ENCODE measurements around the gene NOTCH1.

Gene NOTCH1

DNA sequence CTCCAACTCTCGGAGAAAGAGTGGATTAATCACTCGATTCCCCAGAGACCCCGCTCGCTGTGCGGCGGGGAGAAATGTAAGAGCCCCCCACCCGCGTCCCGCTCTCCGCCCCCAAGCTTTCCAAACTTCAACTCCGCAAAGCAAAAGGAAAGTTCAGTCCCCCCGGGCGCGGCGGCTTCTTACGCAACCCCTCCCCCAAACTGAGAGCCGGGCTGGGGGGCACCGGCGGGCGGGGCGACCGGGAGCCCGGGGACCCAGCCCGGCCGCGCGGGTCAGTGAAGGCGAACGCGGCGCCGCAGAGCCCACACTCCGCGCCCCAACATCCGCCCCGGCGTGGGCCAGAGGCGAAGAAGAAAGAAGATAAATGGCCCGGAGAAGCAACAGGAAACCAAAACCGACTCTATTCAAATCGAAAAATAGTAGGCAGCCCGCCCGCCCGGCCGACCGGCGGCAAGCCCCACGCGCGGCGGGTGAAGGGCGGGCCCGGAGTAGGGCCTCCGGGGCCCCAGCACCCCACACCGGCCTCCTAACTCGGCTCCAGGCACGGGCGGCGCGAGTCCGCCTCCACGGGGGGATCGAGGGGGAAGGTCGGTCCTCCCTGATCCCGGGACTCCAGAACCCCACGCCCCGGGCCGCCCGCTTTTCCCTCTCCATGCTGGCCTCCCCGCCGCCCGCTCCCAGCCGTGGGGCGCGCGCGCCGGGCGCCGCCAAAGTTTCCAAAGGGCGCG, 720 bp downstream of the NOTCH1 start:
- Histone ChIP-seq H3K27me3 (replicated peaks; ENCODE audit: control insufficient read depth, insufficient read depth, low read length, poor library complexity, severe bottlenecking) (no peaks in the 10 kb centered on the region), H3K27ac (ENCODE audit: insufficient read depth, low read length, poor library complexity, severe bottlenecking) (peak overlapping the region; percentile 76), H3K4me3 (ENCODE audit: insufficient read depth, low read depth, low read length, poor library complexity, severe bottlenecking) (peak overlapping the region; percentile 88), H3K9me3 (ENCODE audit: control insufficient read depth, low read length) (no peaks in the 10 kb centered on the region), H3K4me1 (ENCODE audit: control insufficient read depth, insufficient read depth, low read length, poor library complexity, severe bottlenecking) (peaks cover 34% of the 10 kb centered on the region), H3K36me3 (ENCODE audit: control insufficient read depth, insufficient read depth, low read length) (no peaks in the 10 kb centered on the region)
- DNase-seq: peak; percentile 33 to 42 (median 42)

DNA sequence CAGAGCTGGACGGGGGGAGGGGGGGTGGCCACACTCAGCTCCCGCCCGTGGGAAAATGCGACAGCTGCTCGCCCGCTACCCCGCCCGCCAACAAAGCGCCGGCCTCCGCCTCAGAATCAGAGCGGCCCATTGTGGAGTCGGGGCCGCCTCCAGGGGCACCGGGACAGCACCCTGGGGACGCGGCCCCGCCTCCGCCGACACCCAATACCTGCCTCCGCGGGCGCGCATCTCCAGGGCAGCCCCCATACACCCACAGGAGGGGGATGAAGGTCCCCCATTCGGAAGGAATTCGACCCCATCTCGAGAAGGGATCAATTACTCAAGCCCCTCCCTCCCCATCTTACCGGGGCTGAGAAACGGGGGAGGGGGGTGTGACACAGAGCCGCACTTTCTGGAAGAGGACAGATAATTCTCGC, 1.3 kb downstream of the NOTCH1 start:
- H3K27me3 ChIP-seq (replicated peaks; ENCODE audit: control insufficient read depth, insufficient read depth, low read length, poor library complexity, severe bottlenecking): no peaks in the 10 kb centered on the region
- H3K4me3 ChIP-seq (ENCODE audit: insufficient read depth, low read depth, low read length, poor library complexity, severe bottlenecking): peak overlapping the region; percentile 88
- H3K27ac ChIP-seq (ENCODE audit: insufficient read depth, low read length, poor library complexity, severe bottlenecking): peak overlapping the region; percentile 76
- DNase-seq: peak; percentile 27 to 37 (median 27)
- H3K9me3 ChIP-seq (ENCODE audit: control insufficient read depth, low read length): no peaks in the 10 kb centered on the region
- H3K36me3 ChIP-seq (ENCODE audit: control insufficient read depth, insufficient read depth, low read length): no peaks in the 10 kb centered on the region
- peaks cover 40% of the 10 kb centered on the region for H3K4me1 ChIP-seq (ENCODE audit: control insufficient read depth, insufficient read depth, low read length, poor library complexity, severe bottlenecking)

DNA sequence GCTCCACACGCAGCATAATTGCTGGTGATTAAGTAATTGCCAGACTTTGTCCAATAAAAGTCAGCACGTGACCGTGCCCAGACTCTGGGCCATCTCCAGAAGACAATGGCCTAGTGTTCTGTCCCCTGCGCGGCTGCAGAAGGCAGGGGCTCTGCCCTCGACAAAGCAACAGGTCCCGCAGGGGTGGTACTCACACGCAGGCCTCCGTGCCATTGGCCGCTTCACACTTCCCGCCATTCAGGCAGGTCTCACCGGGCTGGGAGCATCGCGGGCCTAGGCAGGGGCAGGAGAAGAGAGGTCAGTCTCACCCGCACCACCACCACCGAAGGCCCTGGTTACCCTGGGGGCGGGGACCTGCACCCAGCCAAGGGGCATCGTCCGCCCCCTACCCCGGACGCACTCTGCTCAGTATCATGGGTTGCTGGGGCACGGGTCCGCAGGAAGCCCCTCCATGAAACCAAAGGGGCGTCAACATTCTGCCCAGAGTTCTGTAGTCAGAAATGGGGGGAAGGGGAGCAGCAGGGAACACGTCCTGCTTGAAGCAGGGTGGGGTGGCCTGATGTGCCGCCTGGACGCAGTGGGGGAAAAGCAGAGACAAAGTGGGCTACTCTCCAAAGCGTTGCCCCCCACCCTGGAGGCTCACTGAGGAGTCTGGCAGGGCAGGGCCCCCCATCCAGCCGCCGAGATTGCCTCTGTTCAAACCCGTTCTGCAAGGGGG, 1.9 kb downstream of the NOTCH1 start:
- Histone ChIP-seq H3K9me3 (ENCODE audit: control insufficient read depth, low read length) (no peaks in the 10 kb centered on the region), H3K4me3 (ENCODE audit: insufficient read depth, low read depth, low read length, poor library complexity, severe bottlenecking) (peak overlapping the region; percentile 88), H3K4me1 (ENCODE audit: control insufficient read depth, insufficient read depth, low read length, poor library complexity, severe bottlenecking) (peaks cover 46% of the 10 kb centered on the region), H3K27me3 (replicated peaks; ENCODE audit: control insufficient read depth, insufficient read depth, low read length, poor library complexity, severe bottlenecking) (no peaks in the 10 kb centered on the region), H3K27ac (ENCODE audit: insufficient read depth, low read length, poor library complexity, severe bottlenecking) (peak overlapping the region; percentile 76), H3K36me3 (ENCODE audit: control insufficient read depth, insufficient read depth, low read length) (no peaks in the 10 kb centered on the region)
- DNase-seq: no peak

DNA sequence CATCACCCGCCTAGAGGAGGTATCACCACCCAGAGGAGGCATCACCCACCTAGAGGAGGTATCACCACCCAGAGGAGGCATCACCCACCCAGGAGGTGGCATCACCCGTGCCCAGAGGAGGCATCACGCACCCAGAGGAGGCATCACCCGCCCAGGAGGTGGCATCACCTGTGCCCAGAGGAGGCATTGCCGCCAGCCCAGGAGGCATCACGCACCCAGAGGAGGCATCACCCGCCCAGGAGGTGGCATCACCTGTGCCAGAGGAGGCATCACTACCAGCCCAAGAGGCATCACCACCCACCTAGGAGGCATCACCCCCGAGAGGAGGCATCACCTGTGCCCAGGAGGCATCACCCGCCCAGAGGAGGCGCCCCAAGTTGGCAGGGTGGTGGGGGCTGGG, 2.6 kb downstream of the NOTCH1 start:
- Histone ChIP-seq H3K4me3 (ENCODE audit: insufficient read depth, low read depth, low read length, poor library complexity, severe bottlenecking) (no peak overlapping the region), H3K27me3 (replicated peaks; ENCODE audit: control insufficient read depth, insufficient read depth, low read length, poor library complexity, severe bottlenecking) (no peaks in the 10 kb centered on the region), H3K36me3 (ENCODE audit: control insufficient read depth, insufficient read depth, low read length) (no peaks in the 10 kb centered on the region), H3K9me3 (ENCODE audit: control insufficient read depth, low read length) (no peaks in the 10 kb centered on the region), H3K27ac (ENCODE audit: insufficient read depth, low read length, poor library complexity, severe bottlenecking) (peak overlapping the region; percentile 21), H3K4me1 (ENCODE audit: control insufficient read depth, insufficient read depth, low read length, poor library complexity, severe bottlenecking) (peaks cover 53% of the 10 kb centered on the region)
- DNase-seq: no peak

DNA sequence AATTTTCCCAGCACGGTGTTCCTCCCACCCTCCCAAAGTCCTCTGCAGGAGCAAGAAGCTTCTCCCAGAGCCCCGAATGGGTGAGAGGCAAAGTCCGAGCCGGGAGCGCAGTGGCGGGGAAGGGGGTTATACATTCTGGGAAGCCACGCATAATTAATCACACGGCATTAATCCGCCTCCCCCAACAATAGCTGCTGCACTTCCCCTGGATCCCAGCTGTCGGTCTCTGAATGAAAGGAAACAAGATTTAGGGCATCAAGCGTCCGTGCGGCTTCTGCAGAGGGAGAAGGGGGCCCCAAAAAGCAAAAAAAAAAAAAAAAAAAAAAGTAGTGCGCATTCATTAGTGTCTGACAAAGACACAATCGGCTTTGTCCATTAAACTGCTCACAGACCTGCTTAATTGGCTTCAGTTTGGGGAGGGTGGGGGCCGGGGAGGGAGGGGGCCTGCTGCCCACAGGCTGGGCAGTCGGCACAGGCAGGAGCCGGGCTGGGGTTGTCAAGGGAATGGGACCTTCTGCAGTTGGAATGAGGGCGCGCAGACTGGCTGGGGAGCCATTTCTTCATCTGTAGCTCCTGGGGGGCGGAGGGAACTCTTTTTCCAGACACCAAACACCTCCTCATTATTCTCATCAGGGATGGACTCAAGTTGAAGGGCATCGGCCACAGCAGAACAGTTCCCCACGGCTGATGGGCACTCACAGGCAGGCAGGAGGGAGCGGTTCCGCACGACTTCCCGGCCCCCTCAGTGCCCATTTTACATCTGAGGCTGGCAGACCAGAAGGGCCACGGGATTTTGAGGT, 3.4 kb downstream of the NOTCH1 start:
- Histone ChIP-seq H3K36me3 (ENCODE audit: control insufficient read depth, insufficient read depth, low read length) (no peaks in the 10 kb centered on the region), H3K9me3 (ENCODE audit: control insufficient read depth, low read length) (no peaks in the 10 kb centered on the region), H3K27me3 (replicated peaks; ENCODE audit: control insufficient read depth, insufficient read depth, low read length, poor library complexity, severe bottlenecking) (no peaks in the 10 kb centered on the region), H3K4me3 (ENCODE audit: insufficient read depth, low read depth, low read length, poor library complexity, severe bottlenecking) (no peak overlapping the region), H3K27ac (ENCODE audit: insufficient read depth, low read length, poor library complexity, severe bottlenecking) (peak overlapping the region; percentile 21), H3K4me1 (ENCODE audit: control insufficient read depth, insufficient read depth, low read length, poor library complexity, severe bottlenecking) (peaks cover 61% of the 10 kb centered on the region)
- DNase-seq: no peak

DNA sequence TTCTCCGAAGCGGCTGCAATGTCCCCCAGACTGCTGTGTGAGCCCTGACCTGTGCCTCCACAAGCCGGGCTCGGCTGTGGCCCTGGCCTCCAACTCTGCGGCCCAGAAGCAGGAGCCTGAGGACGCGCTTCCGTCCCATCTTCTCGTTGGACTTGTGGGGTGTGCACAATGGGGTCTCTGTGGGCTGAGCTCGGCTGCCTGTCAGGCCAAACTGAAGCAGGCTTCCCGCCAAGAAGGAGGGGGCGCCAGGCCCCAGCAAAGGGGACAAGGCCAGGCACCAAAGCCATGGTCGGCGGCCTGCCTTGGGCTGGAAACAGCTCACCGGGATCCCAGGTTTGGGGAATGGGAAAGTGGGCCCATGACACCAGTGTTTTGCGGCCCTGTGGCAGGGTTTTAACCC, 4.1 kb downstream of the NOTCH1 start:
- Histone ChIP-seq H3K27ac (ENCODE audit: insufficient read depth, low read length, poor library complexity, severe bottlenecking) (no peak overlapping the region), H3K36me3 (ENCODE audit: control insufficient read depth, insufficient read depth, low read length) (no peaks in the 10 kb centered on the region), H3K4me3 (ENCODE audit: insufficient read depth, low read depth, low read length, poor library complexity, severe bottlenecking) (no peak overlapping the region), H3K4me1 (ENCODE audit: control insufficient read depth, insufficient read depth, low read length, poor library complexity, severe bottlenecking) (peaks cover 64% of the 10 kb centered on the region), H3K27me3 (replicated peaks; ENCODE audit: control insufficient read depth, insufficient read depth, low read length, poor library complexity, severe bottlenecking) (no peaks in the 10 kb centered on the region), H3K9me3 (ENCODE audit: control insufficient read depth, low read length) (no peaks in the 10 kb centered on the region)
- DNase-seq: no peak

DNA sequence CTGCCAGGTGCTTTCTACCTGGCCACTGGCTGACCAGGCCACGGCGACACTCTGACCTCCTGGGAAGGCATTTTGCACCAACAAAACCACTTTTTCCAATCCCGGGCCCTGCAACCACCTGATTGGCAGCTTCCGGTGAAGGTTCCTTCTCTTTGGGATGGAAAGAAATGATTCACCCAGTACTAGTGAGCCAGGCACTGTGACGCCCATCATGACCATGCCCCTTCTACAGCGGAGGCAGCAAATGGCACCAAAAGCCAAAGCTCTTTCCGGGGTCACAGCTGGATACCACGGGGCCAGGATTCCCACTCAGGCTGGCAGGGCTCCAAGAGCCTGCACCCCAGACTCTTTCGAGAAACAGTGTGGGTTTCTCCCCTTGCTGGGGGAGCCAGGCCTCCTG, 4.7 kb downstream of the NOTCH1 start:
- Histone ChIP-seq H3K27ac (ENCODE audit: insufficient read depth, low read length, poor library complexity, severe bottlenecking) (peak overlapping the region; percentile 81), H3K27me3 (replicated peaks; ENCODE audit: control insufficient read depth, insufficient read depth, low read length, poor library complexity, severe bottlenecking) (no peaks in the 10 kb centered on the region), H3K9me3 (ENCODE audit: control insufficient read depth, low read length) (no peaks in the 10 kb centered on the region), H3K4me1 (ENCODE audit: control insufficient read depth, insufficient read depth, low read length, poor library complexity, severe bottlenecking) (peaks cover 64% of the 10 kb centered on the region), H3K4me3 (ENCODE audit: insufficient read depth, low read depth, low read length, poor library complexity, severe bottlenecking) (no peak overlapping the region), H3K36me3 (ENCODE audit: control insufficient read depth, insufficient read depth, low read length) (no peaks in the 10 kb centered on the region)
- DNase-seq: no peak

DNA sequence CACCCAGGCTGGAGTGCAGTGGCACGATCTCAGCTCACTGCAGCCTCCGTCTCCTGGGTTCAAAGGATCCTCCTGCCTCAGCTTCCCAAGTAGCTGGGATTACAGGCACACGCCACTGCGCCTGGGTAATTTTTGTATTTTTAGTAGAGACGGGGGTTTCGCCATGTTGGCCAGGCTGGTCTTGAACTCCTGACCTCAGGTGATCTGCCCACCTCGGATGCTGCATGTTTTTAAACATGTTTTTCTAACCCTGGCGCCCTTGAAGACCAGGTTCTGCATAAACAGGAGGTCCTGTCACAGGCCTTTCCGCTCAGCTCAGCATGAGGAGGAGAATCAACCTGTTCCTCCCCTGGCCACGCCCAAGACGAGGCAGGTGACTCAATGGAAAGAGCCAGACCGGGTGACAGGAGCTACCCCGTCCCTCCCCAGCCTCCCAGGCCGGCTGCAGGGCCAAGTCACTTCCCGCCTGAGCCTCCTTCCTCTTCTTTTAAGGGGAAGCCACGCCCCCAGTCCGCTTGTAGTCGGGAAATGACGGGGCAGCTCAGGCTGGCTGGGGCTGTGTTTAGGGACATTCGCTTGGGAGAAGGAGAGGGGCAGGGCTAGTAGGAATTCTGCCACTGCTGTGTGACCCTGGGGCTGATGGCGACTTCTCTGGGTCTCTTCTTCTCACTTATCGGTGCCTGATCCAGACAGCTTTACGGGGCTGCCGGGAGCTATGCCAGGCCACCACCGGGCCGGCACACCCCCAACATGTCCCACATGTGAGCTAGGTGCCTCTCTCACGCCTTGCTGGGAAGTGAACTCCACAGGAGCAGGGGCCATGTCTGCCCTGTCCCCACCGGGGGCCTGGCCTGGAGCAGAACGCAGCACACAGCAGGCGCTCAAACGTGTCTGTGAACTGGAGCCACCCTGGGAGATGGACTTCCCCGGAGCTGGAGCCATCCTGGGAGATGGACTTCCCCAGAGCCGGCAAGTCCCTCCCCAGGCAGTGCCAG, 6.1 kb downstream of the NOTCH1 start:
- H3K4me3 ChIP-seq (ENCODE audit: insufficient read depth, low read depth, low read length, poor library complexity, severe bottlenecking): peak overlapping the region; percentile 31
- no peaks in the 10 kb centered on the region for H3K36me3 ChIP-seq (ENCODE audit: control insufficient read depth, insufficient read depth, low read length)

More for the DNA sequence above, 6.1 kb downstream of the NOTCH1 start:
- Histone ChIP-seq H3K9me3 (ENCODE audit: control insufficient read depth, low read length) (no peaks in the 10 kb centered on the region), H3K27ac (ENCODE audit: insufficient read depth, low read length, poor library complexity, severe bottlenecking) (peak overlapping the region; percentile 81), H3K27me3 (replicated peaks; ENCODE audit: control insufficient read depth, insufficient read depth, low read length, poor library complexity, severe bottlenecking) (no peaks in the 10 kb centered on the region), H3K4me1 (ENCODE audit: control insufficient read depth, insufficient read depth, low read length, poor library complexity, severe bottlenecking) (peaks cover 64% of the 10 kb centered on the region)
- DNase-seq: peak; percentile 84 to 87 (median 85)
